Small intestine (tissue), 7 donors: ENCODE results near the gene EGFL8. TPM values are rescaled to one million over a fixed set of nuclear protein-coding genes. Genes with fewer than 3 reads are reported as not detected.

Experiments
- DNase-seq, 2 donors: peaks; one replicate each; pipeline versions ENCODE4 v3.0.0 to v3.0.0-alpha.2; 2013
- FAIRE-seq: peaks from 2 replicates; lab custom pipeline; 2012; peaks lifted over from hg19 to GRCh38; lab: Jason Lieb, UNC
- H3K27ac ChIP-seq, 3 donors: one replicate each; pipeline ENCODE4 v1.5.1; 2013; ENCODE audit warnings: low read length in 2 of 3, mild to moderate bottlenecking in 2 of 3, control low read depth in 1 of 3, inconsistent platforms in 1 of 3, low read depth in 1 of 3, moderate library complexity in 1 of 3
- H3K27me3 ChIP-seq, 3 donors: one replicate each; pipeline ENCODE4 v1.6.1; 2013; ENCODE audit warnings: low read length in 3 of 3, inconsistent platforms in 1 of 3; ENCODE audit not compliant: control insufficient read depth in 3 of 3, insufficient read depth in 3 of 3
- H3K36me3 ChIP-seq, 3 donors: one replicate each; pipeline ENCODE4 v1.6.1; 2013; ENCODE audit warnings: low read length in 3 of 3, inconsistent platforms in 1 of 3, low read depth in 1 of 3, mild to moderate bottlenecking in 1 of 3, moderate library complexity in 1 of 3; ENCODE audit not compliant: control insufficient read depth in 3 of 3, insufficient read depth in 2 of 3
- H3K4me1 ChIP-seq, 3 donors: one replicate each; pipeline ENCODE4 v1.6.1; 2013; ENCODE audit warnings: low read length in 2 of 3, inconsistent platforms in 1 of 3, low read depth in 1 of 3, mild to moderate bottlenecking in 1 of 3, moderate library complexity in 1 of 3; ENCODE audit not compliant: control insufficient read depth in 3 of 3, insufficient read depth in 2 of 3
- H3K4me3 ChIP-seq, 3 donors: one replicate each; pipeline ENCODE4 v1.5.1; 2013; ENCODE audit warnings: low read length in 3 of 3, control low read depth in 1 of 3, inconsistent platforms in 1 of 3, low read depth in 1 of 3, mild to moderate bottlenecking in 1 of 3, moderate library complexity in 1 of 3
- H3K9me3 ChIP-seq, 2 donors: one replicate each; pipeline ENCODE4 v1.6.1; 2013; ENCODE audit warnings: low read depth in 1 of 2, low read length in 1 of 2; ENCODE audit not compliant: control insufficient read depth in 2 of 2, insufficient read depth in 1 of 2
- WGBS, 3 donors: extraction: QIAGEN DNeasy Blood & Tissue Kit; methylation state at CpG; one replicate each; pipeline ENCODE4 v1.1.7; 2013; 5-methylcytosine and 5-hydroxymethylcytosine counted together
- polyA plus RNA-seq, 4 donors: library from polyadenylated mRNA; stranded (reverse) in 3 of 4; unstranded in 1 of 4; fragments of 200-250 nt in 3 of 4; fragments of 120-200 nt in 1 of 4; gene quantifications; one replicate each; pipeline versions ENCODE4 v1.2.1 to v1.2.3, GENCODE V29; 2013
- donor health status: healthy with polysubstance abuse.
- donor health status: control.
- donor health status: control.
- donor health status: Bipolar disorder and iron deficiency.
- donor health status: healthy.

Gene EGFL8
- polyA plus RNA-seq, 4 donors: 7.8 to 21.9 (median 12.8) TPM

GRCh38 chr6:32147401-32148132 lies 16.8 kb upstream of the EGFL8 start:
- Histone ChIP-seq H3K9me3 (no peaks in the 10 kb centered on the region), H3K4me1 (peaks cover 0 to 28% (median 0%) of the 10 kb centered on the region in 3 donors), H3K4me3 (peak overlapping the region in 1 of 3 donors; percentile 70), H3K36me3 (peaks cover 0 to 5% (median 0%) of the 10 kb centered on the region in 3 donors), H3K27ac (no peak overlapping the region), H3K27me3 (peaks cover 0 to 19% (median 2%) of the 10 kb centered on the region in 3 donors)
- DNase-seq (no peak), FAIRE-seq (no peak)
- 83 to 92% (median 89%) methylated on average over 4 of the region's 4 CpGs for WGBS, 3 donors

GRCh38 chr6:32148289-32149091 lies 15.9 kb upstream of the EGFL8 start:
- H3K27me3 ChIP-seq: peaks cover 0 to 19% (median 2%) of the 10 kb centered on the region in 3 donors
- H3K36me3 ChIP-seq: peaks cover 0 to 5% (median 0%) of the 10 kb centered on the region in 3 donors
- whole genome bisulfite sequencing, 3 donors: 14 to 36% (median 31%) methylated on average over 39 of the region's 39 CpGs
- H3K27ac ChIP-seq: no peak overlapping the region
- DNase-seq (peak; percentile 86 to 89), FAIRE-seq (no peak)
- H3K4me3 ChIP-seq: peak overlapping the region in 2 of 3 donors; percentile 31 to 70
- H3K4me1 ChIP-seq: peaks cover 0 to 37% (median 0%) of the 10 kb centered on the region in 3 donors
- no peaks in the 10 kb centered on the region for H3K9me3 ChIP-seq

- peaks cover 0 to 33% (median 0%) of the 10 kb centered on the region in 3 donors for H3K4me1 ChIP-seq
- FAIRE-seq: no peak
- H3K27ac ChIP-seq: no peak overlapping the region
- WGBS, 3 donors: 61 to 65% (median 63%) methylated on average over 46 to 47 of the region's 47 CpGs
- H3K36me3 ChIP-seq: peaks cover 0 to 5% (median 0%) of the 10 kb centered on the region in 3 donors
- no peaks in the 10 kb centered on the region for H3K9me3 ChIP-seq
- H3K27me3 ChIP-seq: peaks cover 0 to 19% (median 2%) of the 10 kb centered on the region in 3 donors
- no peak for DNase-seq
- peak overlapping the region in 2 of 3 donors; percentile 31 to 70 for H3K4me3 ChIP-seq
These were observed 15.2 kb upstream of the EGFL8 start for GRCh38 chr6:32149092-32149755.

GRCh38 chr6:32149932-32150870 lies 14.2 kb upstream of the EGFL8 start:
- no peak overlapping the region for H3K27ac ChIP-seq
- WGBS, 3 donors: 51 to 79% (median 66%) methylated on average over 43 to 55 of the region's 55 CpGs
- H3K4me3 ChIP-seq: no peak overlapping the region
- peaks cover 0 to 8% (median 0%) of the 10 kb centered on the region in 3 donors for H3K36me3 ChIP-seq
- peaks cover 0 to 19% (median 2%) of the 10 kb centered on the region in 3 donors for H3K27me3 ChIP-seq
- H3K9me3 ChIP-seq: no peaks in the 10 kb centered on the region
- H3K4me1 ChIP-seq: peaks cover 0 to 38% (median 4%) of the 10 kb centered on the region in 3 donors
- FAIRE-seq (no peak), DNase-seq (no peak)

GRCh38 chr6:32151181-32151862 lies 13.1 kb upstream of the EGFL8 start:
- WGBS, 3 donors: 54 to 84% (median 72%) methylated on average over 8 of the region's 8 CpGs
- DNase-seq (peak in 1 of 2 donors; percentile 23), FAIRE-seq (no peak)
- Histone ChIP-seq H3K27me3 (peaks cover 0 to 16% (median 2%) of the 10 kb centered on the region in 3 donors), H3K36me3 (peaks cover 0 to 16% (median 0%) of the 10 kb centered on the region in 3 donors), H3K4me3 (peak overlapping the region in 2 of 3 donors; percentile 3 to 22), H3K27ac (peak overlapping the region in 1 of 3 donors; percentile 31), H3K4me1 (peaks cover 0 to 44% (median 4%) of the 10 kb centered on the region in 3 donors), H3K9me3 (no peaks in the 10 kb centered on the region)

DNA sequence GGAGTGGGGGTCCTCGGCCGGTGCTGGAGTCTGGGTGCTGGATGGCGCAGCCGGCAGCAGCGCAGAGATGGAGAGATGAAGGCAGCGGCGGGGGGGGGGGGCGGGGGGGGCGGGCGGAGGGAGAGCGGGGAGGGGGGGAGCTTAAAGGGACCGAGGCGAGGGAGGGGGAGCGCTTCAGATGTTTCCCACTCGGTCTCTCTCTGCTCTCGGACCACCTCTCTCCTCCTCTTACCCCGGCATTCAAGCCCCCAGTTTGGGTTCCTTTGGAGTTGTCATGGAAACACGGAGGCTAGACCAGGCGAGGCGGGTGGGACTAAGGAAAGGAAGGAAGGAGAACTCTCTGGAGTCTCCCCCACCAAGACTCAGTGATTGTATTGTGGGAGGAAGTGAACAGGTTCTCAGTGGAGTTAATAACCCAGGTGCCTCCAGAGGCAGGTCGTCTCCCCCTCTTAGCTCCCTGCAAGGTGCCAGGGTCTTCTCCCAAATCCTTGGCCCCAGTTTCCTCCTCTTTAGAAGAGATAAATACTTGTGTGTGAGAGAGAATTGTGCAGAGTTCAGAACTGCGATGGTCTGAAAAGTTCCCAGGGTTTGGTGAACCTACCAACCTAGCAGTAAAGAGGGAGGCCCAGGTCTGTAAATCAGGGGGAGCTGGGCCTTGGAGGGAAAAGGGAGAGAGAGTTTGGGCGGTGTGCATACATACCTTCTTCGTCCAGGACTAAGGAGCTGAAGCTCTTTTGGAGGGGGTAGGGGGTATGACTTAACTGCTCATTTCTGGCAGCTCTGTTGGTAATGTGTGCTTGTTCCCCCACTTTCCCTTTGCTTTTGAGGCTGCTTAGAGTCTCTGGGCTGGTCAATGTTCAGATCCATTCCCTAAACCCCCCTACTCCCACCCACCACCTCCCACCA lies 12.3 kb upstream of the EGFL8 start, which contains the start of gene PRRT1:
Gene PRRT1, minus strand, starts transcription at position 77 of the 906 bp plus-strand sequence. CDS start 112 bp downstream, outside the sequence.
- Histone ChIP-seq H3K36me3 (peaks cover 0 to 23% (median 0%) of the 10 kb centered on the region in 3 donors), H3K27ac (peak within 1 kb of the TSS in 2 of 3 donors; percentile 91 to 96), H3K4me3 (peak within 1 kb of the TSS in 2 of 3 donors; percentile 3 to 95), H3K9me3 (no peaks in the 10 kb centered on the region), H3K4me1 (peaks cover 0 to 44% (median 4%) of the 10 kb centered on the region in 3 donors), H3K27me3 (peaks cover 0 to 16% (median 2%) of the 10 kb centered on the region in 3 donors)
- peak in 1 of 2 donors; percentile 75 for DNase-seq
- no peak for FAIRE-seq
- 31 to 53% (median 53%) methylated on average over 13 to 15 of the region's 24 CpGs for WGBS, 3 donors
